B cell (primary cell): ENCODE results near the gene NPSR1.

Experiments used
- EZH2 ChIP-seq: IDR thresholded peaks from 2 replicates; pipeline ENCODE4 v1.6.1; 2012; ENCODE audit warnings: borderline replicate concordance, low read depth, mild to moderate bottlenecking, moderate library complexity, low read length; ENCODE audit not compliant: insufficient read depth, poor library complexity, severe bottlenecking
- TF ChIP-seq, protein P1 (sequence below): fragments of 200-600 bp; IDR thresholded peaks from one replicate; pipeline ENCODE4 v1.8.0; 2022; ENCODE audit warnings: antibody characterized with exemption, mild to moderate bottlenecking

DNA sequence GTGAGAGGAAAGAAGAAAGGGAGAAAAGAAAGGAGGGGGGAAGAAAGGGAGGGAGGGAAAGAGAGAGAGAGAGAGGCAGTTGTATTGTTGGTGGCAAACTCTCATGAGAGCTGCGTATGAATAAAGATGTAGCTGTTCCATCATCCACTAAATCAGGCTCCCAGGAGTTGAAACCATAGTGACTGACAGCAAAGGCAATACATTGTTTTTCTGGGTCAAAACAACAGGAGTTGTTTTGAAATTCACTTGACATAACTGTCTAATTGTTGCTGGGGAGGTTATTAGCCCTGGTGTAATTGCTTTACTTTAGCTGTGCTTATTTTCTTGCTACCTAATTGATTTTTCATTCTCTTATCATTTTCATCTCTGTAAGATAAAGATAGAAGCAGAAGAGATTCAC is 173.4 kb downstream of the NPSR1 start:
- TF ChIP-seq, protein P1, sequence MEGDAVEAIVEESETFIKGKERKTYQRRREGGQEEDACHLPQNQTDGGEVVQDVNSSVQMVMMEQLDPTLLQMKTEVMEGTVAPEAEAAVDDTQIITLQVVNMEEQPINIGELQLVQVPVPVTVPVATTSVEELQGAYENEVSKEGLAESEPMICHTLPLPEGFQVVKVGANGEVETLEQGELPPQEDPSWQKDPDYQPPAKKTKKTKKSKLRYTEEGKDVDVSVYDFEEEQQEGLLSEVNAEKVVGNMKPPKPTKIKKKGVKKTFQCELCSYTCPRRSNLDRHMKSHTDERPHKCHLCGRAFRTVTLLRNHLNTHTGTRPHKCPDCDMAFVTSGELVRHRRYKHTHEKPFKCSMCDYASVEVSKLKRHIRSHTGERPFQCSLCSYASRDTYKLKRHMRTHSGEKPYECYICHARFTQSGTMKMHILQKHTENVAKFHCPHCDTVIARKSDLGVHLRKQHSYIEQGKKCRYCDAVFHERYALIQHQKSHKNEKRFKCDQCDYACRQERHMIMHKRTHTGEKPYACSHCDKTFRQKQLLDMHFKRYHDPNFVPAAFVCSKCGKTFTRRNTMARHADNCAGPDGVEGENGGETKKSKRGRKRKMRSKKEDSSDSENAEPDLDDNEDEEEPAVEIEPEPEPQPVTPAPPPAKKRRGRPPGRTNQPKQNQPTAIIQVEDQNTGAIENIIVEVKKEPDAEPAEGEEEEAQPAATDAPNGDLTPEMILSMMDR, result no peak
- no peak for TF ChIP-seq EZH2
